Measurements from ENCODE around the gene CIROP. TPM values are rescaled to one million over a fixed set of nuclear protein-coding genes. Genes with fewer than 3 reads are reported as not detected.

The CIROP gene
- total RNA-seq, 1 donor from 2014 or later: not detected

- no peak for DNase-seq (ENCODE audit: missing footprints)
- ATAC-seq: no peak
- intact Hi-C loops (cut with DNase I): no loop called here
Observed at GRCh38 chr14:23080474-23080873, 24.3 kb downstream of the CIROP start.

- ATAC-seq: no peak
- intact Hi-C loops (cut with DNase I): no loop called here
- no peak for DNase-seq (ENCODE audit: missing footprints)
Observed at GRCh38 chr14:23079716-23080115, 25.1 kb downstream of the CIROP start.

GRCh38 chr14:23078692-23079116 is 26.1 kb downstream of the CIROP start:
- DNase-seq (ENCODE audit: missing footprints): no peak
- intact Hi-C loops (cut with DNase I): no loop called here
- peak; percentile 79 for ATAC-seq

- DNase-seq (ENCODE audit: missing footprints) (no peak), ATAC-seq (no peak)
- intact Hi-C loops (cut with DNase I): loop anchor here (2.0 kb wide), 1 partner anchor 17 kb away; the partner anchor contains the start of genes ACIN1 and C14orf119
Observed at GRCh38 chr14:23077962-23078361, 26.8 kb downstream of the CIROP start.

GRCh38 chr14:23076785-23077408 is 27.9 kb downstream of the CIROP start:
- ATAC-seq (no peak), DNase-seq (ENCODE audit: missing footprints) (no peak)
- intact Hi-C loops (cut with DNase I): loop anchor here (2.0 kb wide), 1 partner anchor 18 kb away; the partner anchor contains the start of genes ACIN1 and C14orf119

- ATAC-seq (no peak), DNase-seq (ENCODE audit: missing footprints) (no peak)
- intact Hi-C loops (cut with DNase I): no loop called here
Observed at GRCh38 chr14:23074906-23075305, 29.9 kb downstream of the CIROP start.

- ATAC-seq (peak; percentile 23), DNase-seq (ENCODE audit: missing footprints) (no peak)
- intact Hi-C loops (cut with DNase I): no loop called here
Observed at GRCh38 chr14:23071921-23072539, 32.8 kb downstream of the CIROP start.

- DNase-seq (ENCODE audit: missing footprints) (peak; percentile 92), ATAC-seq (peak; percentile 95)
- intact Hi-C loops (cut with DNase I): no loop called here
Observed at GRCh38 chr14:23071244-23071920, 33.4 kb downstream of the CIROP start.

- intact Hi-C loops (cut with DNase I): no loop called here
- DNase-seq (ENCODE audit: missing footprints): no peak
- ATAC-seq: no peak
Observed at GRCh38 chr14:23070262-23071129, 34.3 kb downstream of the CIROP start.

GRCh38 chr14:23069413-23069806 is 35.4 kb downstream of the CIROP start:
- ATAC-seq: no peak
- intact Hi-C loops (cut with DNase I): no loop called here
- DNase-seq (ENCODE audit: missing footprints): no peak

- intact Hi-C loops (cut with DNase I): no loop called here
- DNase-seq (ENCODE audit: missing footprints) (no peak), ATAC-seq (peak; percentile 72)
Observed at GRCh38 chr14:23068789-23069412, 35.9 kb downstream of the CIROP start.

GRCh38 chr14:23067847-23068788 is 36.7 kb downstream of the CIROP start:
- intact Hi-C loops (cut with DNase I): no loop called here
- DNase-seq (ENCODE audit: missing footprints) (no peak), ATAC-seq (no peak)

- ATAC-seq: no peak
- no peak for DNase-seq (ENCODE audit: missing footprints)
- intact Hi-C loops (cut with DNase I): no loop called here
Observed at GRCh38 chr14:23066855-23067744, 37.7 kb downstream of the CIROP start.

- DNase-seq (ENCODE audit: missing footprints) (no peak), ATAC-seq (no peak)
- intact Hi-C loops (cut with DNase I): no loop called here
Observed at GRCh38 chr14:23066368-23066767, 38.4 kb downstream of the CIROP start.

GRCh38 chr14:23063601-23064000 is 41.2 kb downstream of the CIROP start:
- ATAC-seq: no peak
- intact Hi-C loops (cut with DNase I): loop anchor here (5.0 kb wide), 1 partner anchor 39 kb away; the partner anchor contains the start of gene CIROP
- DNase-seq (ENCODE audit: missing footprints): no peak

GRCh38 chr14:23062002-23062401 is 42.8 kb downstream of the CIROP start:
- intact Hi-C loops (cut with DNase I): loop anchor here (5.0 kb wide), 1 partner anchor 40 kb away; the partner anchor contains the start of gene CIROP
- no peak for DNase-seq (ENCODE audit: missing footprints)
- peak; percentile 30 for ATAC-seq

All from Right ventricle myocardium inferior (tissue), 1 donor.